GM21528 (cell line): ENCODE measurements around the gene HINFP.
"Not testable (repeated sequence)": the region's sequence is repeated elsewhere in the genome, so short reads cannot be mapped to it uniquely, and the experiment has no call there.

Source experiments
- ATAC-seq: cut with Tn5 transposase; IDR thresholded peaks from one replicate; pipeline ENCODE4 v1.9.1; 2021; ENCODE audit warnings: mild to moderate bottlenecking, moderate library complexity; ENCODE audit not compliant: unreplicated experiment, low FRiP score

Gene HINFP

DNA sequence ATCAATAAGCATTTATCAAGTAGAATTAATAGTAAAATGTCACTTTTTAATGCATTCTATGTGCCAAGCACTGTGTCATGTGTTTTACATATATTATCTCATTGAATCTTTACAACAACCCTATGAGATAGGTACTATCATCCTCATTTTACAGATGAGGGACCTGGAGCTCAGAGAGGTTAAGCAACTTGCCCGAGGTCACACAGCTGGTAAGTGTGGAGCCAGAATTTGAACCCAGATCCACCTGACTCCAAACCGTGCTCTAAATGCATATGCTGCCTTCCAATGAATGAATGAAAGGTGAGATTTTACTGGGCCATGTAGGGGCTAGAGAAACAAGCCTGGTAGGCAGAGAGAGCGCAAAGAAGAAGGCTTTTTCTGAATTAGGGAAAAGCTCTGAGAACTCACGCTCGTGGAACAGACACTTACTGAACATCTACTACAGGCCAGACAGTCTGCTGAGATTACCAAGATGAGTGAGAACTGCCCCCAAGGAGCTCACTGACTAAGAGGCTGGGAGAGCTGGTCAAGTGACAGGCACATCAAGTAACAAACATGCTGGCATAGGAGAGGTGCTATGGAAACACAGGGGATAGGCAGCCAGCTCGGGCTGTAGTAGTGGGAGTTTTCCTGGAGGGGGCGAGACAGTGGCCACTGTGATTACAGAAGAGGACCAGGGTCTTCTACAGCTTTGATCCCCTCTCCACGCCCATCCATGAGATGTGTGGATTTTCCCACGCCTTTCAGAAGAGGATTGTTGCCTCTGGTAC is 31.9 kb downstream of the HINFP start:
- ATAC-seq = no peak

GRCh38 chr11:119154178-119154577 is 32.8 kb downstream of the HINFP start:
- ATAC-seq = no peak

- ATAC-seq = no peak
Measured at GRCh38 chr11:119155733-119156492, 34.5 kb downstream of the HINFP start.

GRCh38 chr11:119156496-119156895 is 35.1 kb downstream of the HINFP start:
- no peak for ATAC-seq

GRCh38 chr11:119157063-119157462 is 35.7 kb downstream of the HINFP start:
- no peak for ATAC-seq

DNA sequence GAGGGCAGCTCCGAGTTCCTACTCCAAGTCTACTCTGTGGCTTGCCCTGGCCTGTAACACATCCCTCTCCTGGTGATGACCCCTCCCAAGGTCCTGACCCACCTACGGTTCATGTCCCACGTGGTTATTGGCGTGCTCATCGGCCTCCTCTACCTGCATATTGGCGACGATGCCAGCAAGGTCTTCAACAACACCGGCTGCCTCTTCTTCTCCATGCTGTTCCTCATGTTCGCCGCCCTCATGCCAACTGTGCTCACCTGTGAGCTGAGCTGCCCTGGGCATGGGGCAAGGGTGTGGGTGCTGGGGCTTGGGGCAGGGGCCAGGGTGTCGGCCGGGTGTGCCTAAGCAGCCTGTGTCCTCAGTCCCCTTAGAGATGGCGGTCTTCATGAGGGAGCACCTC is 37.1 kb downstream of the HINFP start:
- no peak for ATAC-seq

DNA sequence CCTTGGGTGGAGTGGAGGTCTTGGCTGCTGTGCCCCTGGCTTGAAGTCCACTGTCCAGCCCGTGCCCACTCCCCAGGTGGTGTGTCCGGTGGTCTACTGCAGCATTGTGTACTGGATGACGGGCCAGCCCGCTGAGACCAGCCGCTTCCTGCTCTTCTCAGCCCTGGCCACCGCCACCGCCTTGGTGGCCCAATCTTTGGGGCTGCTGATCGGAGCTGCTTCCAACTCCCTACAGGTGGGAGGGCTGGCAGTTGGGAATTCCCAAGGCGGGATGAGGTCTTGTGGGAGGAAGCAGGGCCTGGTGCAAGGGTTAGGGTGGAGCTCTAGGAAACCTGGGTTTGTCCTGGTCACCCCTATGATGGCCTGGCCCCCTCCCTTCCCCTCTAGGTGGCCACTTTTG is 38.8 kb downstream of the HINFP start:
- ATAC-seq = no peak

- ATAC-seq = no peak
Measured at GRCh38 chr11:119161871-119162270, 40.5 kb downstream of the HINFP start.

DNA sequence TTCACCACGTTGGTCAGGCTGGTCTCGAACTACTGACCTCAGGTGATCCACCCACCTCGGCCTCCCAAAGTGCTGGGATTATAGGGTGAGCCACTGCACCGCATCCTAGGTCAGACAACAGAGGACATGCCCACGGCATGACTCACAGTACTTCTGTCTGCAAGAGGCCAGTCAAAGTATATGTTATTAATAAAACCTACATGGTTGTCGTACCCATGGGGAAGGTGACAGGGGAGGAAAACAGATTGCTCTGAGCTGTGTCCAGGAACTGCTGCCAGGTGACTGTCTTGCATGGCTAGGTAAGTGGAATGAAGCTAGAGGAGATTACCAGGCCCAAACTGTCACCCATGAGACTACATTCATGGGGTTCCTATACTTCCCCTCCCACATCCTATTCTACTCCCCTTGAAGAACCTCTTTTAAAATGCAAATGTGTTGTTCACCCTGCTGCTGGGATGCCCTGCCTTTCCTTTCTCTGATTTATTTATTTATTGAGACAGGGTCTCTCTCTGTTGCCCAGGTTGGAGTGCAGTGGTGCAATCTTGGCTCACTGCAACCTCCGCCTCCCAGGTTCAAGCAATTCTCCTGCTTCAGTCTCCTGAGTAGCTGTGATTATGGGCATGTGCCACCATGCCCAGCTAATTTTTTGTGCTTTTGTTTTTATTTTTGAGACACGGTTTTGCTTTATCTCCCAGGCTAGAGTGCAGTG is 45.1 kb downstream of the HINFP start:
- ATAC-seq = no peak

GRCh38 chr11:119167077-119167458 is 45.7 kb downstream of the HINFP start:
- ATAC-seq = not testable (repeated sequence)

GRCh38 chr11:119167933-119168332 is 46.6 kb downstream of the HINFP start:
- no peak for ATAC-seq

DNA sequence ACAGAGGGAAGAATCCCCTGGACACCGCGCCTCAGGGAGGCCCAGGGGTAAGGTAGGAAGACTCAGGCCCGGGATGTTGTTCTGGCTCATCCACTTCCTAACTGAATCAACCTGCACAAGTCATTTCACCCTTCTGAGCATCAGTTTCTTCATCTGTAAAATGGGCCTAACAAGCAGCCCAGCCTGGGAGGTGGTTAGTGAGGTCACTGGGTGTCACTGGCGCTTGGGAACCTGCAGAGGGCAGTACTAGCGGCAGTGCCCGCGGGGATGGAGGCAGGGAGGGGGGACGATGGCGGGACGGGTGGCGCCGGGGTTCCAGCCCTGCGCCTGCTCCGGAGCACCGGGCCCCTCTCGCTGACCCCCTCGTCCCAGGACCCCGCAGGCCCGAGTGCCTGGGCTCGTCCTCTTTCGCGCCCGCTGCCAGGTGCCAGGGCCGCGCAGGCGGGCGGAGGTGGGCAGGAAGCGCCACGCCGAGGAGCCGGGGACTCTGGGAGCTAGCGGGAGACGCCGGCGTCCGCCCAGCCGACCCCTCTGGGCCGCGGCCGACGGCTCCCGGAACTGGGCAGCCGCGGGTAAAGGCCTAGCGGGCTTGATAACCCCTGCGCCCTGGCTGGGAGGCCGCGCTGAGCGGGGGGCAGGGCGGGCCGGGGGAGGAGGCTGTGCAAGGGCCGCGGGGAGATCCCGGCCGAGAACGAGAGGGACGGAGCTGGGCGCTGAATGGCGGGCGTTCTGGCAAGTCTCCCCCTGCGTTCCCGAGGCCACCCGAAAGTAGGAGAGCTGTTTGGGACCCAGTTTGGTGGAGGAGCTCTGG is 47.3 kb downstream of the HINFP start, which contains the start of gene NLRX1:
Gene NLRX1, plus strand, starts transcription at position 255 of the 811 bp plus-strand sequence. CDS start 2,679 bp downstream, outside the sequence.
- ATAC-seq = peak; percentile 93

- no peak for ATAC-seq
Measured at GRCh38 chr11:119169282-119169719, 47.9 kb downstream of the HINFP start.

- ATAC-seq = no peak
Measured at GRCh38 chr11:119172513-119172912, 51.1 kb downstream of the HINFP start.

GRCh38 chr11:119173453-119173852 is 52.1 kb downstream of the HINFP start:
- no peak for ATAC-seq

DNA sequence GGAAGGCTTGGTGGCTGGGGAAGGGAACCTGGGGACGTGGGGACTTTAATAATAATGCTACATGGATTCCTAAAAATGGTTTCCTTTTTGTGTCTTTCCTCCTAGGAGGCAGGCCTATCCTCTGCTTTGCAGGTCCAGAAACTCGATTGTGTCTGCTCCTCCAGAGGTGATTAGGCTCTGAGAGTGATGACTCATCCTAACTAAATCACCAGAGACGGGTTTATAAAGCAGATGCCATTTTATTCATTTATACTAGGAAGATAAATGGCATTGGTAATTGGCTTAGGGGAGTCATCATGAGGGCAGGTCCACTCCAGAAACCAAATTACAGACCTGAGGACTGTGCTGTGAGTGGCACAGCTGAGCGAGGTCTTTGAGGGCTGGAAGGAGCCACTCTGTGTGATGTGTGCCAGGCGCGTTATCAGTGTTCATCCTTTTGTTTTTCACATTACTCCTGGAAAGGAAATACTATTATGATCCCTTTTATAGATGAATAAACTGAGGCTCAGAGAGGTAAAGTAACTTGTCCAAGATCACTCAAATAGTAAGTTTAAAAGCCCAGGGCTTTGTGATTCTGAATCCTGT is 54.2 kb downstream of the HINFP start:
- ATAC-seq = no peak

DNA sequence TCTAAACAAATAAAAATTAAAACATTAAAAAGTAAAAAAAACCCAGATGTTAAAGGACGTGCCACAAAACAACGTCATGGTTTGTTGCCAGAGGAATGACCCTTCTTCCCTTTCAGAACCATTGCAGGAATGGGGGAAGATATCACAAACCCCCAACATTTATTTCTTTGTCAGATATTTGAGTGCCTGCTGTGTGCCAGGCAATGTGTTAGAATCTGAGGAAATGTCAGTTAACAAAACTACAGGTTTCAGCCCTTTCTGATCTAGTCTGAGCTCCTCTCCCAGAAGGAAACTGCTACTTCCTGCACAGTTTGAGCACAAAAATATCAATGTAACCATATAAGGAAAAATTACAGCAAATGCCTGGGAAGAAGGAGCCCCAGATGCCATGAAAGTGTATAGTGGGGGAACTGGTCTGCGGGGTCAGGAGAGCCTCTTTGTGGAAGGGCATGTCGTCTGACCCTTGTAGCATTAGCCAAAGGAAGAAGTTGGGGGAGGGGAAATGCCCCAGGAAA is 56.8 kb downstream of the HINFP start:
- no peak for ATAC-seq

DNA sequence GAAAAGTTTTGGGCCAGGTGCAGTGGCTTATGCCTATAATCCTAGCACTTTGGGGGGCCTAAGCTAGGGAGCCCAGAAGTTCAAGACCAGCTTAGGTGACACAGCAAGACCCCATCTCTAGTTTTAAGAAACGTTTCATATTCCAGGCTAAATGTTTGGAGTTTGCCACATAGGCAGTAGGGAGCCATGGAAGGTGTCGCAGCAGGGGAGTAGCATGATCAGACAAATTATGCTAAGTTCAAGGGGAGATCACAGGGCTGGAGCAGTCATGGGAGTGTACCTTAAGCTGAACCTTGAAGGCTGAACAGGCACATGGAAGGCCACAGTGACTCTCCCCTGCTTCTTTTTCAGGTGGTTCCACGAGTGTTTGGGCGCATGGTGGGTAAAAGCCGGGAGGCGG is 58.0 kb downstream of the HINFP start:
- ATAC-seq = no peak

GRCh38 chr11:119179983-119180382 is 58.6 kb downstream of the HINFP start:
- no peak for ATAC-seq
